ENCODE results near the gene LTBP3. TPM values are rescaled to one million over a fixed set of nuclear protein-coding genes. Genes with fewer than 3 reads are reported as not detected.

Gene LTBP3
- total and polyA plus RNA-seq, 9 of the 15 experiments (the other 6 are each of a cell fraction or from before 2014, with no cell fraction given): 0.06 to 20.5 (median 4.8) TPM

GRCh38 chr11:65505466-65506289 lies 52.5 kb downstream of the LTBP3 start (continued):
- TF ChIP-seq U2AF1 (optimal IDR thresholded peaks at IDR 0.05; ENCODE audit: low read depth, low read length): peak; percentile 14
- peak; percentile 66; the same call in 1 of the 2 replicates for TF ChIP-seq ZHX1 (conservative IDR thresholded peaks at IDR 0.05; ENCODE audit: low read length)
- TF ChIP-seq FOXM1 (IDR thresholded peaks at IDR 0.05; ENCODE audit: low read depth): no peak
- TF ChIP-seq FOXM1 (CRISPR knock-in tag; IDR thresholded peaks at IDR 0.05; ENCODE audit: low read depth): 0 out of 2 replicates have a peak, but pooled peaks have one; percentile 70
- no peak for TF ChIP-seq ZNF217 (CRISPR knock-in tag; IDR thresholded peaks at IDR 0.05)
- no peak for TF ChIP-seq PYGO2 (tag; IDR thresholded peaks at IDR 0.05)
- TF ChIP-seq MECOM (CRISPR knock-in tag; IDR thresholded peaks at IDR 0.05): no peak
- TF ChIP-seq CEBPZ (IDR thresholded peaks at IDR 0.05; ENCODE audit: borderline replicate concordance, low read depth, low read length): no peak
- TF ChIP-seq PHTF2 (CRISPR knock-in tag; IDR thresholded peaks at IDR 0.05): peak; percentile 74; the same call in 1 of the 2 replicates
- peak; percentile 80; the same call in 1 of the 2 replicates for TF ChIP-seq RBM17 (IDR thresholded peaks at IDR 0.05; ENCODE audit: borderline replicate concordance, low read depth, low read length)
- TF ChIP-seq ZZZ3 (IDR thresholded peaks at IDR 0.05): no peak
- TF ChIP-seq GTF2E2 (tag; IDR thresholded peaks at IDR 0.05): peak; percentile 71; the same call in 1 of the 2 replicates
- 0 out of 2 replicates have a peak, but pooled peaks have one; percentile 50 for TF ChIP-seq ZNF609 (CRISPR knock-in tag; IDR thresholded peaks at IDR 0.05; ENCODE audit: borderline replicate concordance)
